ENCODE results near the gene NUP98. TPM values are rescaled to one million over a fixed set of nuclear protein-coding genes. Genes with fewer than 3 reads are reported as not detected.
"Not testable (repeated sequence)": the region's sequence is repeated elsewhere in the genome, so short reads cannot be mapped to it uniquely, and the experiment has no call there.

Gene NUP98
- polyA plus RNA-seq, 2 of the 4 experiments (the other 2 are of a cell fraction) = 54.2 to 121 TPM

- POLR2A ChIA-PET = no interaction called here
- ATAC-seq = no peak
Measured at GRCh38 chr11:3796002-3796311, 1.4 kb downstream of the NUP98 start.

GRCh38 chr11:3795131-3796001, 2.0 kb downstream of the NUP98 start:
- Histone ChIP-seq H3K9me3 (no peaks in the 10 kb centered on the region), H3K4me1 (peaks cover 20% of the 10 kb centered on the region), H3K4me2 (peak overlapping the region; percentile 98), H3K27ac (peak overlapping the region in 1 of 2 experiments; percentile 95; a peak in 1 of 6 replicates), H3K4me3 (peak overlapping the region; percentile 100)
- WGBS (ENCODE audit: missing lambda C conversion rate) = 93% methylated on average over 8 of the region's 8 CpGs
- ChIA-PET CTCF (interaction anchor here (1.1 to 5.9 kb wide), 4 partner anchors 11 to 392 kb away, joined by 3 to 56 read pairs (median 4); partner anchors contain the start of gene PGAP2), POLR2A (no interaction called here)
- no peak for ATAC-seq
- FAIRE-seq = no peak
- no peak for TF ChIP-seq HMGXB4 (CRISPR knock-in tag; IDR thresholded peaks at IDR 0.05; ENCODE audit: borderline replicate concordance)
- no peak for TF ChIP-seq ESRRA (IDR thresholded peaks at IDR 0.05; ENCODE audit: borderline replicate concordance, low read length)
- TF ChIP-seq MAFK (IDR thresholded peaks at IDR 0.05; ENCODE audit: partially characterized antibody) = peak; percentile 9
- TF ChIP-seq POLR2A (IDR thresholded peaks at IDR 0.05; ENCODE audit: low read length) = no peak
- no peak for DNase-seq (ENCODE audit: low read depth in 1 of 2, low spot score in 1 of 2)

More at GRCh38 chr11:3796002-3796311, 1.4 kb downstream of the NUP98 start:
- Histone ChIP-seq H3K4me2 (peak overlapping the region; percentile 98), H3K4me1 (peaks cover 20% of the 10 kb centered on the region), H3K27ac (peak overlapping the region; percentile 95; a peak in 4 of 6 replicates), H3K4me3 (peak overlapping the region; percentile 100), H3K9me3 (no peaks in the 10 kb centered on the region)
- FAIRE-seq (no peak), DNase-seq (ENCODE audit: low read depth in 1 of 2, low spot score in 1 of 2) (no peak)
- TF ChIP-seq BCL3 (IDR thresholded peaks at IDR 0.05) (no peak), ATOH8 (CRISPR knock-in tag; IDR thresholded peaks at IDR 0.05; ENCODE audit: low read depth) (no peak)
- 30% methylated on average over 6 of the region's 6 CpGs for WGBS (ENCODE audit: missing lambda C conversion rate)
- CTCF ChIA-PET = interaction anchor here (0.9 to 5.9 kb wide), 2 partner anchors 14 to 15 kb away, joined by 3 to 56 read pairs; partner anchors contain the start of gene PGAP2

GRCh38 chr11:3794387-3794786, 3.0 kb downstream of the NUP98 start:
- H3K4me3 ChIP-seq; H3K27ac ChIP-seq; DNase-seq (ENCODE audit: low read depth in 1 of 2, low spot score in 1 of 2); ATAC-seq; H3K9me3 ChIP-seq; FAIRE-seq; POLR2A ChIA-PET: not testable (repeated sequence)
- Histone ChIP-seq H3K4me2 (peak overlapping the region; percentile 98; the same call in 1 of the 3 replicates), H3K4me1 (peaks cover 20% of the 10 kb centered on the region)
- CTCF ChIA-PET = interaction anchor here (0.9 to 1.9 kb wide), 4 partner anchors 10 to 393 kb away, joined by 3 to 4 read pairs (median 3); partner anchors contain the start of gene PGAP2
- 96% methylated on average over 10 of the region's 10 CpGs for WGBS (ENCODE audit: missing lambda C conversion rate)

- no peaks in the 10 kb centered on the region for H3K9me3 ChIP-seq
- no peak overlapping the region for H3K27ac ChIP-seq
- ChIA-PET POLR2A (no interaction called here), CTCF (interaction anchor here (0.6 to 1.4 kb wide), 2 partner anchors 20 to 92 kb away, joined by 3 to 4 read pairs; no protein-coding TSS in a partner anchor)
- H3K4me3 ChIP-seq = no peak overlapping the region
- FAIRE-seq = no peak
- no peak for DNase-seq (ENCODE audit: low read depth in 1 of 2, low spot score in 1 of 2)
- peaks cover 13% of the 10 kb centered on the region for H3K4me1 ChIP-seq
- H3K4me2 ChIP-seq = no peak overlapping the region
- no peak for TF ChIP-seq E2F6 (IDR thresholded peaks at IDR 0.05; ENCODE audit: borderline replicate concordance, low read depth)
- no peak for TF ChIP-seq MAX (IDR thresholded peaks at IDR 0.05)
- TF ChIP-seq PBX3 (IDR thresholded peaks at IDR 0.05) = no peak
- TF ChIP-seq MYC (IDR thresholded peaks at IDR 0.05; ENCODE audit: borderline replicate concordance, low read length) = no peak
- no peak for TF ChIP-seq JUN (IDR thresholded peaks at IDR 0.05)
- TF ChIP-seq ATOH8 (CRISPR knock-in tag; IDR thresholded peaks at IDR 0.05; ENCODE audit: low read depth) = no peak
- no peak for TF ChIP-seq SMC3 (IDR thresholded peaks at IDR 0.05)
- TF ChIP-seq ZNF302 (CRISPR knock-in tag; IDR thresholded peaks at IDR 0.05) = no peak
- no peak for TF ChIP-seq HES2 (IDR thresholded peaks at IDR 0.05)
- 81% methylated on average over 8 of the region's 8 CpGs for WGBS (ENCODE audit: missing lambda C conversion rate)
- ATAC-seq = no peak; a peak in 1 of 6 replicates
Measured at GRCh38 chr11:3786781-3787428, 10.4 kb downstream of the NUP98 start.

Measured in A549 (cell line).